PC-9 (cell line): ENCODE results near the gene PIGC. TPM values are rescaled to one million over a fixed set of nuclear protein-coding genes. Genes with fewer than 3 reads are reported as not detected.
"Not testable (repeated sequence)": the region's sequence is repeated elsewhere in the genome, so short reads cannot be mapped to it uniquely, and the experiment has no call there.

Experiments
- BruUV-seq: library from RNA; stranded (reverse); fragments of 400-500 nt; replicated peaks from 2 replicates; lab custom pipeline; 2021; lab: Mats Ljungman, UMichigan
- CTCF ChIA-PET: fragments of 300-600 bp; sonication (Branson Sonifier 250); formaldehyde crosslinking; loops from one replicate; lab custom pipeline; 2022; ENCODE audit warnings: antibody characterized with exemption; lab: Charles Lee
- POLR2A ChIA-PET: fragments of 300-600 bp; sonication (Branson Sonifier 250); formaldehyde crosslinking; loops from one replicate; lab custom pipeline; 2022; ENCODE audit warnings: antibody characterized with exemption; ENCODE audit not compliant: unreplicated experiment; lab: Charles Lee
- DNase-seq, 2 experiments: peaks; one replicate each; pipeline versions ENCODE4 v3.0.0 to v3.0.0-alpha.2; 2015 to 2022; ENCODE audit warnings: mixed read lengths in 1 of 2
- H2AFZ ChIP-seq: fragments of 200-600 bp; sonication (generic); 2 replicates; pipeline ENCODE4 v1.8.1; 2017; ENCODE audit warnings: antibody characterized with exemption
- H3F3A ChIP-seq: fragments of 200-600 bp; sonication (generic); 2 replicates; pipeline ENCODE4 v1.8.1; 2017; ENCODE audit warnings: antibody characterized with exemption, mild to moderate bottlenecking, low read depth; ENCODE audit not compliant: insufficient read depth
- H3K27ac ChIP-seq: fragments of 200-600 bp; sonication (generic); 2 replicates; pipeline ENCODE4 v1.6.1; 2016; ENCODE audit warnings: mixed run types
- H3K27me3 ChIP-seq: fragments of 200-600 bp; sonication (generic); 2 replicates; pipeline ENCODE4 v1.6.1; 2016; ENCODE audit warnings: low read depth, mixed run types; ENCODE audit not compliant: insufficient read depth
- H3K36me3 ChIP-seq: fragments of 200-600 bp; sonication (generic); 2 replicates; pipeline ENCODE4 v1.6.1; 2016; ENCODE audit warnings: low read depth, mixed run types
- H3K4me1 ChIP-seq: fragments of 200-600 bp; sonication (generic); replicated peaks from 2 replicates; pipeline ENCODE4 v1.6.1; 2016; ENCODE audit warnings: mixed run types; ENCODE audit not compliant: insufficient read depth
- H3K4me2 ChIP-seq: fragments of 200-600 bp; sonication (generic); 2 replicates; pipeline ENCODE4 v1.6.1; 2017; ENCODE audit warnings: mixed run types
- H3K4me3 ChIP-seq: fragments of 200-600 bp; sonication (generic); 2 replicates; pipeline ENCODE4 v1.6.1; 2016; ENCODE audit warnings: mixed run types
- H3K79me2 ChIP-seq: fragments of 200-600 bp; sonication (generic); 2 replicates; pipeline ENCODE4 v1.6.1; 2017; ENCODE audit warnings: low read depth, mixed run types
- H3K9me2 ChIP-seq: fragments of 200-600 bp; sonication (generic); 2 replicates; pipeline ENCODE4 v1.8.1; 2017; ENCODE audit warnings: mild to moderate bottlenecking; ENCODE audit not compliant: insufficient read depth
- H3K9me3 ChIP-seq: fragments of 200-600 bp; sonication (generic); 2 replicates; pipeline ENCODE4 v1.8.1; 2016; ENCODE audit warnings: low read depth; ENCODE audit not compliant: insufficient read depth
- H4K20me1 ChIP-seq: fragments of 200-600 bp; sonication (generic); 2 replicates; pipeline ENCODE4 v1.8.1; 2017; ENCODE audit not compliant: insufficient read depth
- EZH2 ChIP-seq: fragments of 200-600 bp; sonication (generic); IDR thresholded peaks from 2 replicates; pipeline ENCODE4 v1.8.0; 2017; ENCODE audit warnings: antibody characterized with exemption, low read depth
- intact Hi-C: fragments of 100-400 bp; cut with micrococcal nuclease; formaldehyde crosslinking; loops from one replicate; pipeline ENCODE4 v1.10.0; 2022; ENCODE audit not compliant: unreplicated experiment
- total RNA-seq: library from RNA; stranded (reverse); gene quantifications from 2 replicates; pipeline ENCODE4 v1.2.3, GENCODE V29; 2021
- TF ChIP-seq, protein P1 (sequence below): fragments of 200-600 bp; sonication (generic); conservative IDR thresholded peaks from 2 replicates; pipeline ENCODE4 v1.6.1; 2017; ENCODE audit warnings: mixed run types, antibody characterized with exemption, mild to moderate bottlenecking, moderate library complexity

PIGC gene
- total RNA-seq, 1 experiment from 2014 or later: 26.5 TPM

DNA sequence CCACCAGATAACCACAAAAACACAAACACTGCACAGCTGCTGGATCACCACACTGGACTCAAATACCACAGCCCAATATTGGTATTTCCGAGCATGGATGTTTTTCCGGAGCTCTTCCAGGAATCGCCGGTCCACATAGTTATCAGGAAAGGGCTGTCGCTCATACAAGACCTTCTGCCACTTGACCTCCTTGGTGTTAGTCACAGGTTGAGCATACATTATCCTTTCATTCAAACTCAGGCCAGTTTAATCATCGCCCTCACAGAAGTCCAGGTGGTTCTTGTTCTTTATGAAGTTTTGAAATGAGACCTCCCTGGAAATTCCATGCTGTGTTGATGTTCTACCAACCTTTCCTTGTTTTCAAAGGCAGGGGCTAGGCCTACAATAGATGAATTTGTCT is 1.5 kb downstream of the PIGC start:
- Histone ChIP-seq H3K4me2 (peak overlapping the region; percentile 77), H3K9me2 (no peaks in the 10 kb centered on the region), H3K36me3 (no peaks in the 10 kb centered on the region), H3K9me3 (no peaks in the 10 kb centered on the region), H3K4me1 (peaks cover 15% of the 10 kb centered on the region), H3K79me2 (peaks cover 21% of the 10 kb centered on the region), H3F3A (peaks cover 9% of the 10 kb centered on the region; the same call in 1 of the 2 replicates), H3K27me3 (no peaks in the 10 kb centered on the region), H3K27ac (no peak overlapping the region), H2AFZ (no peak overlapping the region), H4K20me1 (no peaks in the 10 kb centered on the region), H3K4me3 (peak overlapping the region; percentile 76; the same call in 1 of the 2 replicates)
- CTCF ChIA-PET: interaction anchor here (1.2 to 1.5 kb wide), 2 partner anchors 440 to 457 kb away, joined by 3 to 4 read pairs; no protein-coding TSS in a partner anchor
- POLR2A ChIA-PET: no interaction called here
- intact Hi-C loops: no loop called here
- TF ChIP-seq EZH2: no peak
- TF ChIP-seq, protein P1, sequence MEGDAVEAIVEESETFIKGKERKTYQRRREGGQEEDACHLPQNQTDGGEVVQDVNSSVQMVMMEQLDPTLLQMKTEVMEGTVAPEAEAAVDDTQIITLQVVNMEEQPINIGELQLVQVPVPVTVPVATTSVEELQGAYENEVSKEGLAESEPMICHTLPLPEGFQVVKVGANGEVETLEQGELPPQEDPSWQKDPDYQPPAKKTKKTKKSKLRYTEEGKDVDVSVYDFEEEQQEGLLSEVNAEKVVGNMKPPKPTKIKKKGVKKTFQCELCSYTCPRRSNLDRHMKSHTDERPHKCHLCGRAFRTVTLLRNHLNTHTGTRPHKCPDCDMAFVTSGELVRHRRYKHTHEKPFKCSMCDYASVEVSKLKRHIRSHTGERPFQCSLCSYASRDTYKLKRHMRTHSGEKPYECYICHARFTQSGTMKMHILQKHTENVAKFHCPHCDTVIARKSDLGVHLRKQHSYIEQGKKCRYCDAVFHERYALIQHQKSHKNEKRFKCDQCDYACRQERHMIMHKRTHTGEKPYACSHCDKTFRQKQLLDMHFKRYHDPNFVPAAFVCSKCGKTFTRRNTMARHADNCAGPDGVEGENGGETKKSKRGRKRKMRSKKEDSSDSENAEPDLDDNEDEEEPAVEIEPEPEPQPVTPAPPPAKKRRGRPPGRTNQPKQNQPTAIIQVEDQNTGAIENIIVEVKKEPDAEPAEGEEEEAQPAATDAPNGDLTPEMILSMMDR: no peak
- BruUV-seq: no TSS peak
- DNase-seq: no peak

DNA sequence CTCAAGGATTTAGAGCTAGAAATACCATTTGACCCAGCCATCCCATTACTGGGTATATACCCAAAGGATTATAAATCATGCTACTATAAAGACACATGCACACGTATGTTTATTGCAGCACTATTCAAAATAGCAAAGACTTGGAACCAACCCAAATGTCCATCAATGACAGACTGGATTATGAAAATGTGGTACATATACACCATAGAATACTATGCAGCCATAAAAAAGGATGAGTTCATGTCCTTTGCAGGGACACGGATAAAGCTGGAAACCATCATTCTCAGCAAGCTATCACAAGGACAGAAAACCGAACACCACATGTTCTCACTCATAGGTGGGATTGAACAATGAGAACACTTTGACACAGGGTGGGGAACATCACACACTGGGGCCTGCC is 6.7 kb downstream of the PIGC start:
- H3K4me2 ChIP-seq, H3K4me3 ChIP-seq, H3K27me3 ChIP-seq, POLR2A ChIA-PET, intact Hi-C loops, H4K20me1 ChIP-seq, H3K27ac ChIP-seq, H3K36me3 ChIP-seq, H2AFZ ChIP-seq, CTCF ChIA-PET, H3K79me2 ChIP-seq, H3K9me3 ChIP-seq, BruUV-seq, DNase-seq, H3K9me2 ChIP-seq, H3K4me1 ChIP-seq: not testable (repeated sequence)
- H3F3A ChIP-seq: peaks cover 11% of the 10 kb centered on the region; the same call in 1 of the 2 replicates

DNA sequence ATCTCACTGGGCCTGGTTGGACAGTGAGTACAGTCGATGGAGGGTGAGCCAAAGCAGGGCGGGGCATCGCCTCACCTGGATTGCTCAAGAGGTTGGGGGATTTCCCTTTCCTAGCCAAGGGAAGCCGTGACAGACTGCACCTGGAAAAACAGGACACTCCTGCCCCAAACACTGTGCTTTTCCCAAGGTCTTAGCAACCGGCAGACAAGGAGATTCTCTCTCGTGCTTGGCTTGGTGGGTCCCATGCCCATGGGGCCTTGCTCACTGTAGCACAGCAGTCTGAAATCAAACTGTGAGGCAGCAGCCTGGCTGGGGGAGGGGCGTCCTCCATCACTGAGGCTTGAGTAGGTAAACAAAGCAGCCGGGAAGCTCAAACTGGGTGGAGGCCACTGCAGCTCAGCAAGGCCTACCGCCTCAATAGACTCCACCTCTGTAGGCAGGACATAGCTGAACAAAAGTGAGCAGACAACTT is 12.1 kb downstream of the PIGC start:
- ChIA-PET CTCF (interaction anchor here (0.5 to 1.3 kb wide), 3 partner anchors 17 to 446 kb away, joined by 3 to 8 read pairs (median 3); no protein-coding TSS in a partner anchor), POLR2A (interaction anchor here (0.6 to 0.7 kb wide), 3 partner anchors 110 to 883 kb away, joined by 4 to 5 read pairs (median 5); no protein-coding TSS in a partner anchor)
- TF ChIP-seq EZH2: no peak
- TF ChIP-seq, protein P1: no peak
- peak; percentile 71 to 77 for DNase-seq
- no peaks in the 10 kb centered on the region for H4K20me1 ChIP-seq
- no peaks in the 10 kb centered on the region for H3K27me3 ChIP-seq
- intact Hi-C loops: loop anchor here (5.0 kb wide), 1 partner anchor 286 kb away; no protein-coding TSS in a partner anchor
- peaks cover 19% of the 10 kb centered on the region; the same call in 1 of the 2 replicates for H3F3A ChIP-seq
- no peaks in the 10 kb centered on the region for H3K79me2 ChIP-seq
- H3K4me3 ChIP-seq: peak overlapping the region; percentile 20; the same call in 1 of the 2 replicates
- H3K27ac ChIP-seq: peak overlapping the region; percentile 58
- no peaks in the 10 kb centered on the region for H3K9me3 ChIP-seq
- H3K4me1 ChIP-seq: peaks cover 16% of the 10 kb centered on the region
- peak overlapping the region; percentile 73 for H2AFZ ChIP-seq
- H3K9me2 ChIP-seq: no peaks in the 10 kb centered on the region
- H3K4me2 ChIP-seq: peak overlapping the region; percentile 63
- no TSS peak for BruUV-seq
- no peaks in the 10 kb centered on the region for H3K36me3 ChIP-seq
